HCT116 (cell line): ENCODE measurements around the gene LGR6.
"Not testable (repeated sequence)": the region's sequence is repeated elsewhere in the genome, so short reads cannot be mapped to it uniquely, and the experiment has no call there.

Experiments used
- CTCF ChIP-seq, 3 experiments: fragments of 200-600 bp in 1 of 3; sonication (generic) in 1 of 3; IDR thresholded peaks in 2 of 3; conservative IDR thresholded peaks in 1 of 3; 2 replicates each; pipeline ENCODE4 v1.5.1; 2012 to 2017; ENCODE audit warnings: low read depth in 2 of 3, low read length in 2 of 3, antibody characterized with exemption in 1 of 3, borderline replicate concordance in 1 of 3, control low read depth in 1 of 3, mild to moderate bottlenecking in 1 of 3, mixed read lengths in 1 of 3, mixed run types in 1 of 3, moderate library complexity in 1 of 3; ENCODE audit not compliant: insufficient read depth in 1 of 3
- EGR1 ChIP-seq: IDR thresholded peaks from 2 replicates; pipeline ENCODE4 v1.6.1; 2012; ENCODE audit warnings: low read depth
- ELF1 ChIP-seq: IDR thresholded peaks from 2 replicates; pipeline ENCODE4 v1.6.1; 2012; ENCODE audit warnings: low read depth, borderline replicate concordance
- MAX ChIP-seq: IDR thresholded peaks from 2 replicates; pipeline ENCODE4 v1.6.1; 2012
- POLR2AphosphoS5 ChIP-seq: IDR thresholded peaks from 2 replicates; pipeline ENCODE4 v1.6.1; 2011; ENCODE audit warnings: mild to moderate bottlenecking, low read depth, low read length, moderate library complexity
- SP1 ChIP-seq: IDR thresholded peaks from 2 replicates; pipeline ENCODE4 v1.6.1; 2012; ENCODE audit warnings: low read depth
- TF ChIP-seq, protein P1 (sequence below): IDR thresholded peaks from 2 replicates; pipeline ENCODE4 v1.6.1; 2012; ENCODE audit warnings: low read depth

GRCh38 chr1:202167054-202167453 is 26.5 kb upstream of the LGR6 start:
- TF ChIP-seq, protein P1, sequence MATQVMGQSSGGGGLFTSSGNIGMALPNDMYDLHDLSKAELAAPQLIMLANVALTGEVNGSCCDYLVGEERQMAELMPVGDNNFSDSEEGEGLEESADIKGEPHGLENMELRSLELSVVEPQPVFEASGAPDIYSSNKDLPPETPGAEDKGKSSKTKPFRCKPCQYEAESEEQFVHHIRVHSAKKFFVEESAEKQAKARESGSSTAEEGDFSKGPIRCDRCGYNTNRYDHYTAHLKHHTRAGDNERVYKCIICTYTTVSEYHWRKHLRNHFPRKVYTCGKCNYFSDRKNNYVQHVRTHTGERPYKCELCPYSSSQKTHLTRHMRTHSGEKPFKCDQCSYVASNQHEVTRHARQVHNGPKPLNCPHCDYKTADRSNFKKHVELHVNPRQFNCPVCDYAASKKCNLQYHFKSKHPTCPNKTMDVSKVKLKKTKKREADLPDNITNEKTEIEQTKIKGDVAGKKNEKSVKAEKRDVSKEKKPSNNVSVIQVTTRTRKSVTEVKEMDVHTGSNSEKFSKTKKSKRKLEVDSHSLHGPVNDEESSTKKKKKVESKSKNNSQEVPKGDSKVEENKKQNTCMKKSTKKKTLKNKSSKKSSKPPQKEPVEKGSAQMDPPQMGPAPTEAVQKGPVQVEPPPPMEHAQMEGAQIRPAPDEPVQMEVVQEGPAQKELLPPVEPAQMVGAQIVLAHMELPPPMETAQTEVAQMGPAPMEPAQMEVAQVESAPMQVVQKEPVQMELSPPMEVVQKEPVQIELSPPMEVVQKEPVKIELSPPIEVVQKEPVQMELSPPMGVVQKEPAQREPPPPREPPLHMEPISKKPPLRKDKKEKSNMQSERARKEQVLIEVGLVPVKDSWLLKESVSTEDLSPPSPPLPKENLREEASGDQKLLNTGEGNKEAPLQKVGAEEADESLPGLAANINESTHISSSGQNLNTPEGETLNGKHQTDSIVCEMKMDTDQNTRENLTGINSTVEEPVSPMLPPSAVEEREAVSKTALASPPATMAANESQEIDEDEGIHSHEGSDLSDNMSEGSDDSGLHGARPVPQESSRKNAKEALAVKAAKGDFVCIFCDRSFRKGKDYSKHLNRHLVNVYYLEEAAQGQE, result not testable (repeated sequence)
- not testable (repeated sequence) for TF ChIP-seq CTCF (IDR thresholded peaks at IDR 0.05 in 2 of 3, conservative IDR thresholded peaks at IDR 0.05 in 1 of 3; ENCODE audit: borderline replicate concordance in 1 of 3, insufficient read depth in 1 of 3, low read depth in 2 of 3, low read length in 2 of 3); POLR2AphosphoS5; ELF1; SP1; EGR1; MAX
